Measurements from ENCODE around the gene FRMPD2.

DNA sequence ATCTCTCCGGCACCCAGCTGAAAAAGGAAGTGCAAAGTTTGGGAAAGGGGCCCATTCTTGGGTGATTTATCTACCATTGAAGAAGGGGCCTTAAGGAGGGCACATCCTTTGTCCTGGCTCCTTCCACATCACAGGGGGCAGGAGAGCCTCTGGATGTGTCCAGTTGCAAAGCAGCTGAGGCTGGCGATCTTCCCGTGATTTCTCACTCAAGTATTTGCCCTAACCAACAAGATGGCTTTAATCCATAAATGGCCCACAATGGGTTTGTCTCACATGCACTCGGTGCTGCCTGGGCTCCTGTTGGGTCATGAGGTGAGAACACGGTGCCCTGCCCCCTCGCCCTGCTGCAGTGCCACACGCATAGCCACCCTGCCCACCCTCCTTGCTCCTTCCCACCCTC is 14.2 kb upstream of the FRMPD2 start:
- no peak for TF ChIP-seq POLR2A (IDR thresholded peaks at IDR 0.05)
- TF ChIP-seq, protein P1, sequence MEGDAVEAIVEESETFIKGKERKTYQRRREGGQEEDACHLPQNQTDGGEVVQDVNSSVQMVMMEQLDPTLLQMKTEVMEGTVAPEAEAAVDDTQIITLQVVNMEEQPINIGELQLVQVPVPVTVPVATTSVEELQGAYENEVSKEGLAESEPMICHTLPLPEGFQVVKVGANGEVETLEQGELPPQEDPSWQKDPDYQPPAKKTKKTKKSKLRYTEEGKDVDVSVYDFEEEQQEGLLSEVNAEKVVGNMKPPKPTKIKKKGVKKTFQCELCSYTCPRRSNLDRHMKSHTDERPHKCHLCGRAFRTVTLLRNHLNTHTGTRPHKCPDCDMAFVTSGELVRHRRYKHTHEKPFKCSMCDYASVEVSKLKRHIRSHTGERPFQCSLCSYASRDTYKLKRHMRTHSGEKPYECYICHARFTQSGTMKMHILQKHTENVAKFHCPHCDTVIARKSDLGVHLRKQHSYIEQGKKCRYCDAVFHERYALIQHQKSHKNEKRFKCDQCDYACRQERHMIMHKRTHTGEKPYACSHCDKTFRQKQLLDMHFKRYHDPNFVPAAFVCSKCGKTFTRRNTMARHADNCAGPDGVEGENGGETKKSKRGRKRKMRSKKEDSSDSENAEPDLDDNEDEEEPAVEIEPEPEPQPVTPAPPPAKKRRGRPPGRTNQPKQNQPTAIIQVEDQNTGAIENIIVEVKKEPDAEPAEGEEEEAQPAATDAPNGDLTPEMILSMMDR (IDR thresholded peaks at IDR 0.05): no peak

Measured in lower leg skin (tissue), 3 donors.